Retinal pigment epithelial cell (primary cell): ENCODE measurements around the gene SNPH.

Experiments
- DNase-seq: peaks from one replicate; pipeline ENCODE4 v3.0.0-alpha.2; 2010; ENCODE audit warnings: low read depth
- H3K4me3 ChIP-seq: 2 replicates; pipeline ENCODE4 v1.5.1; 2011; ENCODE audit warnings: mild to moderate bottlenecking, low read length, control low read depth, moderate library complexity
- CTCF ChIP-seq: conservative IDR thresholded peaks from 2 replicates; pipeline ENCODE4 v1.5.1; 2011; ENCODE audit warnings: low read depth, low read length, control low read depth, inconsistent platforms

Gene SNPH

GRCh38 chr20:1332749-1333300 is 66.7 kb downstream of the SNPH start:
- DNase-seq: no peak
- no peak for TF ChIP-seq CTCF

GRCh38 chr20:1333462-1334369 is 67.6 kb downstream of the SNPH start:
- no peak for TF ChIP-seq CTCF
- no peak overlapping the region for H3K4me3 ChIP-seq
- no peak for DNase-seq

More at GRCh38 chr20:1332749-1333300, 66.7 kb downstream of the SNPH start:
- no peak overlapping the region for H3K4me3 ChIP-seq

- no peak for DNase-seq
- no peak overlapping the region for H3K4me3 ChIP-seq
- no peak for TF ChIP-seq CTCF
Observed at GRCh38 chr20:1334370-1334731, 68.3 kb downstream of the SNPH start.

DNA sequence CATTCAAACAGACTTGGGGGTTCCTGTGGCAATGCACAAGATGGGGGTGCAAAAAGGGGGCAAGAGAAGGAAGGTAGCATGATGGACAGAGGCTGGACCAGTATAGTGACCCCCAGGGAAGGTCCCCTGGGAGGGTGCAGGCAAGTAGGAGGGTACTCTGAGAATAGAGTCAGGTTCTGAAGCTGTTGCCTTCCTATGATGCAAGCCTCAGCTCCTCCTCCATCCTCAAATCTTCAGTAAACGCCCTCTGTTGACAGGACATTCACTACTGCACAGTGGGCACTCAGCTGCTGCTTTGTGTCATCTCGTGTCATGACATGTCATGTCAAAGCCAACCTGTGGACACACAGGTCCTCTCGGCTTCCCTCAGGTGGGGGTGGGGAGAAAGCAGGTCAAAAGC is 68.7 kb downstream of the SNPH start:
- DNase-seq: no peak
- no peak for TF ChIP-seq CTCF
- no peak overlapping the region for H3K4me3 ChIP-seq

GRCh38 chr20:1335961-1336698 is 70.0 kb downstream of the SNPH start:
- DNase-seq: no peak
- no peak for TF ChIP-seq CTCF
- no peak overlapping the region for H3K4me3 ChIP-seq

- DNase-seq: no peak
Observed at GRCh38 chr20:1336699-1337367, 70.7 kb downstream of the SNPH start.

More at GRCh38 chr20:1336699-1337367, 70.7 kb downstream of the SNPH start:
- no peak overlapping the region for H3K4me3 ChIP-seq
- TF ChIP-seq CTCF: no peak
